SH-SY5Y (cell line): ENCODE data around the gene DNM3.

Experiments used
- GATA2 ChIP-seq: IDR thresholded peaks from 2 replicates; pipeline ENCODE4 v1.6.1; 2011; ENCODE audit warnings: mild to moderate bottlenecking, low read depth, low read length
- GATA3 ChIP-seq: IDR thresholded peaks from 2 replicates; pipeline ENCODE4 v1.6.1; 2011; ENCODE audit warnings: low read depth, mild to moderate bottlenecking, low read length, moderate library complexity

The DNM3 gene

GRCh38 chr1:172382406-172382805 is 541.1 kb downstream of the DNM3 start:
- TF ChIP-seq GATA3 (no peak), GATA2 (no peak)

GRCh38 chr1:172382990-172383389 is 541.7 kb downstream of the DNM3 start:
- TF ChIP-seq GATA2 (no peak), GATA3 (no peak)

- no peak for TF ChIP-seq GATA2
- no peak for TF ChIP-seq GATA3
Observed at GRCh38 chr1:172383536-172383935, 542.2 kb downstream of the DNM3 start.

- TF ChIP-seq GATA3 (no peak), GATA2 (no peak)
Observed at GRCh38 chr1:172384656-172385055, 543.4 kb downstream of the DNM3 start.

GRCh38 chr1:172386046-172386445 is 544.7 kb downstream of the DNM3 start:
- TF ChIP-seq GATA3: no peak
- no peak for TF ChIP-seq GATA2

GRCh38 chr1:172388490-172388889 is 547.2 kb downstream of the DNM3 start:
- TF ChIP-seq GATA2 (no peak), GATA3 (no peak)

- no peak for TF ChIP-seq GATA3
- TF ChIP-seq GATA2: no peak
Observed at GRCh38 chr1:172390301-172390682, 549.0 kb downstream of the DNM3 start.

GRCh38 chr1:172390683-172391551 is 549.6 kb downstream of the DNM3 start:
- TF ChIP-seq GATA2: no peak
- no peak for TF ChIP-seq GATA3

GRCh38 chr1:172391976-172392375 is 550.7 kb downstream of the DNM3 start:
- TF ChIP-seq GATA2 (no peak), GATA3 (no peak)

GRCh38 chr1:172393354-172393753 is 552.1 kb downstream of the DNM3 start:
- no peak for TF ChIP-seq GATA3
- no peak for TF ChIP-seq GATA2

- no peak for TF ChIP-seq GATA3
- no peak for TF ChIP-seq GATA2
Observed at GRCh38 chr1:172394141-172394751, 552.9 kb downstream of the DNM3 start.

- TF ChIP-seq GATA2 (no peak), GATA3 (no peak)
Observed at GRCh38 chr1:172394811-172395210, 553.5 kb downstream of the DNM3 start.

- no peak for TF ChIP-seq GATA2
- TF ChIP-seq GATA3: no peak
Observed at GRCh38 chr1:172395576-172395975, 554.3 kb downstream of the DNM3 start.

- TF ChIP-seq GATA3 (no peak), GATA2 (no peak)
Observed at GRCh38 chr1:172397221-172397620, 555.9 kb downstream of the DNM3 start.

GRCh38 chr1:172397633-172398032 is 556.3 kb downstream of the DNM3 start:
- TF ChIP-seq GATA2 (no peak), GATA3 (no peak)

GRCh38 chr1:172398193-172398592 is 556.9 kb downstream of the DNM3 start:
- TF ChIP-seq GATA2 (no peak), GATA3 (no peak)
